Measurements from ENCODE around the gene CTDSPL.

DNA sequence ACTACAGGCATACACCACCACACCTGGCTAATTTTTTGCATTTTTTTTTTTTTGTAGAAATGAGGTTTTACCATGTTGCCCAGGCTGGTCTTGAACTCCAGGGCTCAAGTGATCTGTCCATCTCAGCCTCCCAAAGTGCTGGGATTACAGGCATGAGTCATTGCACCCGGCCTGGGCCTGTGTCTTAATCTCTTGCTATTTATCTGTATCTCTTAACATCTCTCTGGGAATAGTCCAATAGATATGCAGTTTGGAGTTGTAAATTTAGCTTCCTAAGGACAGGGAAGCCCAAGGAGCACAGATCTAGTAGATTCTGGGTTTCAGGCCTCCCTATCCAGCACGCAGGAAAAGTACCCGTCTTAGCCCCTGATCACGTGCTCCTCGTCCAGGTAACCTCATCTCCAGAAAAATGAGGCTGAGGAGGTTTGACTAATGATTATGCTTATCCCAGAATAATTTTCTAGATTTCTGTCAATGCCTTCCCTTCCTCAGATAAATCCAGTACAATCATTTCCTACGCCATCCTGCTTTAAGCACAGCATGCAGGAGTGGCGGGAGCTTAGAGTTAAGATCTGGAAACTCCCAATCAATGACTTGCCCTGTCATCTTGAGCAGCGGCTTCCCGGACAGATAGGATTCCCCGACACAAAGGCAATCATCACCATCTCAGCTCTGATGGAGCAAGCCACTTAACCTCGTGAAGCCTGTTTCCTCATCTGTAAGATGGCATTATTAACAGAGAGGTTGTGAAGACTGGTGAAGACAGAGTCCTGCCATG lies 12.3 kb upstream of the CTDSPL start:
- TF ChIP-seq POLR2A (IDR thresholded peaks at IDR 0.05; ENCODE audit: low read length) = no peak
- no peak for TF ChIP-seq GATA1 (IDR thresholded peaks at IDR 0.05; ENCODE audit: low read depth, low read length)
